HG03159 (cell line): ENCODE measurements around the gene FTSJ1.
"Not testable (repeated sequence)": the region's sequence is repeated elsewhere in the genome, so short reads cannot be mapped to it uniquely, and the experiment has no call there.

ENCODE experiments used
- ATAC-seq: cut with Tn5 transposase; IDR thresholded peaks from one replicate; pipeline ENCODE4 v1.9.1; 2021; ENCODE audit warnings: mild to moderate bottlenecking, moderate library complexity; ENCODE audit not compliant: unreplicated experiment

Gene FTSJ1

DNA sequence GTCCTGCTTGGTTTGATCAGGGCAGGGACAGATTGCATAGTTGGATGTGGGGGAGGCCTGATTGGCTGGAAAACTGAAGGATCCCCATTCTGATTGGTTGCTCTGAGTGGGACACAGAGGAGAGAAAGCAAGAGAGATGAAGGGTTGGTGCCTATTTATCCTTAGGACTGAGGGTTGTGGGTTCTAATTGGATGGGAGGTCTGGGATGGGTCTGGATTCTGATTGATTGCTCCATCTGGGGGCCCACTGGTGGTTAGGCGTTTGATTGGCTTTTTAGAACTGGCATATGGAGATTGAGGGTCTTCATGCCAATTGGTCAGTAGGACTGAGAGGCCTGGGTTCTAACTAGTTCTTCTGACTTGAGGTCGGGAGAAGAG, 45.0 kb downstream of the FTSJ1 start:
- ATAC-seq: no peak

DNA sequence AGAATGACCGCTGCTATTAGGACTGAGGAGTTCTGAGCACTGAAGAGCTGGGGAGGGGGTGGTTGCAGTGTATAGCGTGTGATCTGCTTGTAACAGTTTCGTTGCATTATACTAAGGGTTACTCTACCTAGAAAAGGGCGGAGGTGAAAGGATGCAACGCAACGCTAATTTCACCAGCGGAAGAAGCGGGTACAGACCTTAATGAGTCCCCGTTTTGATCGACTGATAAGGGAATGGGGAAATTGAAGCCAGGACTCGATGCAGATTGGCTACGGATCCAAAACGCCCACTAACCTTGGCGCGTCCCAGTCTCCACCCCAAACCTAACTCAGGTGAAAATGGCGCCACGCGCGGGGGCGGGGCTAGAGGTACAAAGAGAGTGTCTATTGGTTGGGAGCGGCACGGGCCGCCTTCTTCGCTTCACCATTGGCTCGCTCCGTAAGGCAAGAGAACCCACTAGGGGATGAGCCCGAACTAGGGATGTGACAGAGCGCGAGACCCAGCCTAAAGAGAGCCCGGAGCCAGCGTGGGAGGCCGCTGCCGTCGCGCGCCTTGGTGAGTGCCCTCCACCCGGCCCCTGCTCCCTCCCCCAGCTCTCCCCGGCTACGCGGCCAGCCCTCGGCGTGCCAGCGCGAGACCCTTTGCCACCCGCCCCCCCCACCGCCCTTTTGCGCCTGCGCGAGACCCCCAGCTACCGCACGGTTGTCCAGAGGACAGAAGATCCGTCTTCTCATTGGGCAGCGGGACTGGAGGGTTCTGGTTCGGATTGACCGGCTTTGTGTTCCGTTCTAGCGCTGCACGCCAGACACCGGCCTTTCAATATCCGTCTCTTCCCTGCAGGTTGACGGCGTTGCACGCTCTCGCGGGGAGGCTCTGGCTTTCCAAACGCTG, 45.6 kb downstream of the FTSJ1 start, which contains the start of gene EBP:
TSS of gene EBP (plus strand) at position 456 of the 891 bp plus-strand sequence. CDS start 1,964 bp downstream, outside the sequence.
- peak; percentile 94 for ATAC-seq

DNA sequence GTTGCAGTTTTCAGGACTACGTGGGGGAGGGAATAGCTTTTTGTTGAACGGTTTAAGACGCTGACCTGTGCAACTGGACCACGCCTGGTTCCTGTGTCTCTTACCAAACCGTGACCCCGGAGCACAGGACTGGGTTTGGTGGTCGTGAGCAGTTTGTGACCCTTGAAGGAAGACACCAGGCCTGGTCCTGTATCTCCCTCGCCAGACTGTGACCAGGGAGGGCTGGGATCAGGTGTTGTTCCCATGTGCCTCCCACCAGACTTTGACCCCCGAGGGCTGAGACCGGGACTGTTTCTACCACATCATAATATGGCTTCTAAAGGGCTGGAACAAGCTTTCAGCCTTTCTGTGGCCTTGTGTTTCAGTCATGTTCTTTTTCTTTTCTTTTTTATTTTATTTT, 46.3 kb downstream of the FTSJ1 start:
- ATAC-seq: no peak

DNA sequence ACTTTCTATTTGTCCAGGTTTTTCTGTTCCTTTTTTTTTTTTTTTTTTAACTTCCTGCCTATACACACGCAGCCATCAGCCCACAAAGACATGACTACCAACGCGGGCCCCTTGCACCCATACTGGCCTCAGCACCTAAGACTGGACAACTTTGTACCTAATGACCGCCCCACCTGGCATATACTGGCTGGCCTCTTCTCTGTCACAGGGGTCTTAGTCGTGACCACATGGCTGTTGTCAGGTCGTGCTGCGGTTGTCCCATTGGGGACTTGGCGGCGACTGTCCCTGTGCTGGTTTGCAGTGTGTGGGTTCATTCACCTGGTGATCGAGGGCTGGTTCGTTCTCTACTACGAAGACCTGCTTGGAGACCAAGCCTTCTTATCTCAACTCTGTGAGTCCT, 47.7 kb downstream of the FTSJ1 start:
- no peak for ATAC-seq

- ATAC-seq: not testable (repeated sequence)
These were observed 49.9 kb downstream of the FTSJ1 start for GRCh38 chrX:48525853-48526252.

- ATAC-seq: no peak
These were observed 54.7 kb downstream of the FTSJ1 start for GRCh38 chrX:48530736-48531135.

GRCh38 chrX:48531358-48531959, 55.5 kb downstream of the FTSJ1 start:
- ATAC-seq: no peak

DNA sequence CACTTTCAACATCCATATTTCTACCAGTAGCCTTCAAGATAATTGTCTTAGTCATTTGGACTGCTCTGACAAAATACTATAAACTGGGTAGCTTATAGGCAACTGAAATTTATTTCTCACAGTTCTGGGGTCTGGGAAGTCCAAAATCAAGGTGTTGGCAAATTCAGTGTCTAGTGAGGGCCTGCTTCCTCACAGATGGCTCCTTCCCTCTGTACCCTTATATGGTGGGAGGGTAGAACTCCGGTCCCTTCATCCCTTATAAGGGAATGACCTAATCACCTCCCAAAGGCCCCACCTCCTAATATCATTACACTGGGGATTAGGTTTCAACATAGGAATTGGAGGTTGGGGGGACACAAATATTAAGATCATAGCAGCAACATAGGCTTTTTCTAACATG, 56.2 kb downstream of the FTSJ1 start:
- no peak for ATAC-seq

DNA sequence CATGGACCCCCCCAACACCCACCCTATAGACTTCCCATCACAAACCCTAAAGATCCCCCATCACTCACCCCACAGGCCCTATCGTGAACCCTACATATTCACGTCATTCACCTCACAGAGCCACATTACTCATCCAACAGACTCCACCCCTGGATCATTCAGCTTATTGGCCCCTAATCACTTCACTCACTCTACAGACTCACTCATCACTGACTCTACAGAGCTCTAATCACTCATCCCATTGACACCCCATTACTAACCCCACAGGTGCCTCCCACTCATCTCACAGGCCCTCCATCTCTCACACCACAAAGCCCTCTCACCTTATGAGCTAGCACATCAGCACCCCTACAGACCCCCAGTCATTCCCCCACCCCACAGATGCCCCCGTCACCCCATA, 57.2 kb downstream of the FTSJ1 start:
- ATAC-seq: no peak
